ENCODE results near the gene ASPDH. TPM values are rescaled to one million over a fixed set of nuclear protein-coding genes. Genes with fewer than 3 reads are reported as not detected.

Gene ASPDH
- total RNA-seq, 1 experiment from 2014 or later = not detected

DNA sequence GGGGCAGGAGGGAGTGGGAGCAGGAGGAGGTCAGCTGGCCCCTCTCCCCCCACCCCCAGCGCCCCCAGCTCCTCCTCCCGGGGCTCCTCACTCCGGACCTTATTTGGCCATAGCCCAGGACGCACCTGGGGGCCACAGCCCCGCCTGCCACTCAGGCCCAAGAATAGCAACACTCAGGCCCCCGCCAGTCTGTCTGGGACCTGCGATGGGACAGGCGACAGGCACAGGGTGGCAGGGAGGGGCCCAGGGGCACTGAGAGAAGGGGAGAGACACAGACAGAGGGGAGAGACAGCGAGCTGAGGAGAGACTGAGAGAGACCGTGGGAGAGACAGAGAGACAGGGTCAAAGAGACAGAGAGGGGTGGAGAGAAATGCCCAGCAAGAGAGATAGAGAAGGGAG is 13.0 kb downstream of the ASPDH start:
- Histone ChIP-seq H3K27ac (ENCODE audit: low read length) (no peak overlapping the region), H3K4me3 (ENCODE audit: low read depth in 2 of 2, low read length in 2 of 2) (no peak overlapping the region), H3K36me3 (ENCODE audit: control insufficient read depth, insufficient read depth, low read length) (no peaks in the 10 kb centered on the region), H3K9me3 (ENCODE audit: control insufficient read depth, insufficient read depth, low read depth, low read length) (no peaks in the 10 kb centered on the region), H3K27me3 (ENCODE audit: control insufficient read depth, insufficient read depth, low read length) (no peaks in the 10 kb centered on the region), H3K4me1 (ENCODE audit: control insufficient read depth, insufficient read depth, low read length) (peaks cover 6% of the 10 kb centered on the region)
- ChIA-PET CTCF (no interaction called here), POLR2A (interaction anchor here (0.5 kb wide), 1 partner anchor 56 kb away, joined by 5 read pairs; no protein-coding TSS in a partner anchor)
- in situ Hi-C loops (cut with HindIII; ENCODE audit: low pct_unique_long_range_greater_than_20kb, low sequenced_read_pairs) (no loop called here), intact Hi-C loops (cut with micrococcal nuclease; ENCODE audit: unreplicated experiment) (no loop called here)
- DNase-seq (ENCODE audit: low read depth, low spot score) (no peak), ATAC-seq (peak; percentile 23)
- TF ChIP-seq, protein P1, sequence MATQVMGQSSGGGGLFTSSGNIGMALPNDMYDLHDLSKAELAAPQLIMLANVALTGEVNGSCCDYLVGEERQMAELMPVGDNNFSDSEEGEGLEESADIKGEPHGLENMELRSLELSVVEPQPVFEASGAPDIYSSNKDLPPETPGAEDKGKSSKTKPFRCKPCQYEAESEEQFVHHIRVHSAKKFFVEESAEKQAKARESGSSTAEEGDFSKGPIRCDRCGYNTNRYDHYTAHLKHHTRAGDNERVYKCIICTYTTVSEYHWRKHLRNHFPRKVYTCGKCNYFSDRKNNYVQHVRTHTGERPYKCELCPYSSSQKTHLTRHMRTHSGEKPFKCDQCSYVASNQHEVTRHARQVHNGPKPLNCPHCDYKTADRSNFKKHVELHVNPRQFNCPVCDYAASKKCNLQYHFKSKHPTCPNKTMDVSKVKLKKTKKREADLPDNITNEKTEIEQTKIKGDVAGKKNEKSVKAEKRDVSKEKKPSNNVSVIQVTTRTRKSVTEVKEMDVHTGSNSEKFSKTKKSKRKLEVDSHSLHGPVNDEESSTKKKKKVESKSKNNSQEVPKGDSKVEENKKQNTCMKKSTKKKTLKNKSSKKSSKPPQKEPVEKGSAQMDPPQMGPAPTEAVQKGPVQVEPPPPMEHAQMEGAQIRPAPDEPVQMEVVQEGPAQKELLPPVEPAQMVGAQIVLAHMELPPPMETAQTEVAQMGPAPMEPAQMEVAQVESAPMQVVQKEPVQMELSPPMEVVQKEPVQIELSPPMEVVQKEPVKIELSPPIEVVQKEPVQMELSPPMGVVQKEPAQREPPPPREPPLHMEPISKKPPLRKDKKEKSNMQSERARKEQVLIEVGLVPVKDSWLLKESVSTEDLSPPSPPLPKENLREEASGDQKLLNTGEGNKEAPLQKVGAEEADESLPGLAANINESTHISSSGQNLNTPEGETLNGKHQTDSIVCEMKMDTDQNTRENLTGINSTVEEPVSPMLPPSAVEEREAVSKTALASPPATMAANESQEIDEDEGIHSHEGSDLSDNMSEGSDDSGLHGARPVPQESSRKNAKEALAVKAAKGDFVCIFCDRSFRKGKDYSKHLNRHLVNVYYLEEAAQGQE (IDR thresholded peaks at IDR 0.05; ENCODE audit: insufficient read depth in 1 of 2, low read depth in 2 of 2, low read length in 1 of 2) = no peak
- TF ChIP-seq, protein P2, sequence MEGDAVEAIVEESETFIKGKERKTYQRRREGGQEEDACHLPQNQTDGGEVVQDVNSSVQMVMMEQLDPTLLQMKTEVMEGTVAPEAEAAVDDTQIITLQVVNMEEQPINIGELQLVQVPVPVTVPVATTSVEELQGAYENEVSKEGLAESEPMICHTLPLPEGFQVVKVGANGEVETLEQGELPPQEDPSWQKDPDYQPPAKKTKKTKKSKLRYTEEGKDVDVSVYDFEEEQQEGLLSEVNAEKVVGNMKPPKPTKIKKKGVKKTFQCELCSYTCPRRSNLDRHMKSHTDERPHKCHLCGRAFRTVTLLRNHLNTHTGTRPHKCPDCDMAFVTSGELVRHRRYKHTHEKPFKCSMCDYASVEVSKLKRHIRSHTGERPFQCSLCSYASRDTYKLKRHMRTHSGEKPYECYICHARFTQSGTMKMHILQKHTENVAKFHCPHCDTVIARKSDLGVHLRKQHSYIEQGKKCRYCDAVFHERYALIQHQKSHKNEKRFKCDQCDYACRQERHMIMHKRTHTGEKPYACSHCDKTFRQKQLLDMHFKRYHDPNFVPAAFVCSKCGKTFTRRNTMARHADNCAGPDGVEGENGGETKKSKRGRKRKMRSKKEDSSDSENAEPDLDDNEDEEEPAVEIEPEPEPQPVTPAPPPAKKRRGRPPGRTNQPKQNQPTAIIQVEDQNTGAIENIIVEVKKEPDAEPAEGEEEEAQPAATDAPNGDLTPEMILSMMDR (IDR thresholded peaks at IDR 0.05) = no peak
- TF ChIP-seq TCF7L2 (IDR thresholded peaks at IDR 0.05; ENCODE audit: low read depth, low read length) (no peak), SIN3A (IDR thresholded peaks at IDR 0.05; ENCODE audit: borderline replicate concordance, insufficient read depth, low read depth, low read length) (no peak), POLR2AphosphoS5 (IDR thresholded peaks at IDR 0.05; ENCODE audit: low read depth, low read length) (no peak)
- no TSS peak for BruUV-seq (replicated peaks)

DNA sequence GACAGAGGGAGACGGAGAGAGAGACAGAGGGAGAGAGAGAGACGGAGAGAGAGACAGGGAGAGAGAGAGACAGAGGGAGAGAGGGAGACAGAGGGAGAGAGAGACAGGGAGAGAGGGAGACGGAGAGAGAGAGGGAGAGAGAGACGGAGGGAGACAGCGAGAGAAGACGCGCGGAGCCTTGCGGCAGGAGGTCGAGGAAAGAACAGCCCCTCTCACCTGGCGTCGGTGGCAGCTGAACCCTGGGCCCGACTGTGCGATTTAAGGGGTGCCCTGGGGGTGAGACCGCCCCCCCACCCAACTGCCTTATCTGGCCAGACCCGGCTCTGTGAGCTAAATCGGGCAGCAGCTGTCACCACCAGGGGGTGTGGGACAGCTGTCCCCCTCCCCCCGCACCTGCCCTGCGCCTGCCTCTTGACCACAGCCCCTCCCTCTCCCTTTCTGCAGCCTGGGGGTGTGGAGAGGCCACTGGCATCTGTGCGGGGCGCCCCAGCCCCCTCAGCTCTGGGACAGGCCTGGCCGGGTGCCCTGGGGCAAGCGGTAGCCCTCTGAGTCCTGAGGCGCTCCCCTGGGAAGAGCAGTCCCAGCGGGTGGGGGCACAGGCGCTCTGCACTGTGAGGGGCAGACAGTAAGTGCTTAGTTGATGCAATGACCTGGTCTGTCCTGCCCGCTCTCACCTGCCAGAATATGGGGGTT is 13.5 kb downstream of the ASPDH start:
- no peaks in the 10 kb centered on the region for H3K9me3 ChIP-seq (ENCODE audit: control insufficient read depth, insufficient read depth, low read depth, low read length)
- BruUV-seq (replicated peaks) = no TSS peak
- intact Hi-C loops (cut with micrococcal nuclease; ENCODE audit: unreplicated experiment) = no loop called here
- in situ Hi-C loops (cut with HindIII; ENCODE audit: low pct_unique_long_range_greater_than_20kb, low sequenced_read_pairs) = no loop called here
- H3K36me3 ChIP-seq (ENCODE audit: control insufficient read depth, insufficient read depth, low read length) = no peaks in the 10 kb centered on the region
- H3K27ac ChIP-seq (ENCODE audit: low read length) = no peak overlapping the region
- ATAC-seq = peak; percentile 57
- TF ChIP-seq, protein P2 (IDR thresholded peaks at IDR 0.05) = no peak
- TF ChIP-seq TCF7L2 (IDR thresholded peaks at IDR 0.05; ENCODE audit: low read depth, low read length) (no peak), SIN3A (IDR thresholded peaks at IDR 0.05; ENCODE audit: borderline replicate concordance, insufficient read depth, low read depth, low read length) (no peak), POLR2AphosphoS5 (IDR thresholded peaks at IDR 0.05; ENCODE audit: low read depth, low read length) (no peak)
- TF ChIP-seq, protein P1 (IDR thresholded peaks at IDR 0.05; ENCODE audit: insufficient read depth in 1 of 2, low read depth in 2 of 2, low read length in 1 of 2) = no peak
- H3K27me3 ChIP-seq (ENCODE audit: control insufficient read depth, insufficient read depth, low read length) = no peaks in the 10 kb centered on the region
- no peak overlapping the region for H3K4me3 ChIP-seq (ENCODE audit: low read depth in 2 of 2, low read length in 2 of 2)
- H3K4me1 ChIP-seq (ENCODE audit: control insufficient read depth, insufficient read depth, low read length) = peaks cover 6% of the 10 kb centered on the region
- ChIA-PET CTCF (no interaction called here), POLR2A (no interaction called here)
- no peak for DNase-seq (ENCODE audit: low read depth, low spot score)

Data from Panc1 (cell line).